Measurements from ENCODE around the gene EIF4E2.

The EIF4E2 gene

GRCh38 chr2:232603283-232603682 is 52.8 kb downstream of the EIF4E2 start:
- no peak for DNase-seq

- no peak for DNase-seq
These were observed 54.0 kb downstream of the EIF4E2 start for GRCh38 chr2:232604535-232604934.

- no peak for DNase-seq
These were observed 56.5 kb downstream of the EIF4E2 start for GRCh38 chr2:232607011-232607410.

- no peak for DNase-seq
These were observed 59.1 kb downstream of the EIF4E2 start for GRCh38 chr2:232609607-232610006.

- DNase-seq: no peak
These were observed 59.6 kb downstream of the EIF4E2 start for GRCh38 chr2:232610081-232610480.

GRCh38 chr2:232611061-232611460 is 60.6 kb downstream of the EIF4E2 start:
- no peak for DNase-seq

- DNase-seq: no peak
These were observed 61.2 kb downstream of the EIF4E2 start for GRCh38 chr2:232611559-232612218.

- DNase-seq: no peak
These were observed 63.1 kb downstream of the EIF4E2 start for GRCh38 chr2:232613538-232614134.

- no peak for DNase-seq
These were observed 64.8 kb downstream of the EIF4E2 start for GRCh38 chr2:232615339-232615738.
